ENCODE results near the gene FUNDC2.
"Not testable (repeated sequence)": the region's sequence is repeated elsewhere in the genome, so short reads cannot be mapped to it uniquely, and the experiment has no call there.

Gene FUNDC2

DNA sequence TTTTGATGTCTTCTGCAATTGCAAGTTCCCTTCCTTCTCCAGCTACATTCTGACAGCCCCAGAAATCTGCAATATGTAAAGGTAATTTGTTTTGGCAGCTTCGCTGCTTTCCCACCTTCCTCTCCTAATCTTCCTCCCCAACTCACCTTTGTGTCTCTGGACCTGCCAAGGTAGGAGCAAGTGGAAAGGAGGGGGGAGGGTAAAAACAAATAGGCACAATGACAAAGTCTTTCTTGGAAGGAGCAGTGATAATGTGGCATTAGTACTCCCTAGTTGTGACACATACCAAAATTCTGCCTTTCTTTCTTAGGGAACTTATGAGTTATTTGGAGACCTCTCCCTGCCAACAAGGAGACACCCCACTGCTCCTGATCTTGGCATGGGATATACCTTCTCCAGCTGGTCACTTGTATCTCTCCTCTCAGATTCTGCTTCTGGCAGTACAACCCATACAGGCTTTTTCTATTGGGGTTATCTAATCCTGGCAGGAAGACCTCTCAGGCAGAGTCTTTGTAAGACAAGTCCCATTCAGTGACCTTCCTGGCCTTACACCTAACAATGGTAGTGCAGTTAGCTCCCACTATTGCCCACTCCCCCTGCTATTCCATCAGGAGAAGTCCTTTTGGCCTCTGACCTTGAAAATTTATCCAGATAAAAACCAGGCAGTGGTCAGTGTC lies 28.3 kb upstream of the FUNDC2 start:
- Histone ChIP-seq H3K9ac (ENCODE audit: low read depth, low read length) (no peak overlapping the region), H3K4me1 (ENCODE audit: control insufficient read depth, insufficient read depth, low read length) (no peaks in the 10 kb centered on the region), H3K9me3 (ENCODE audit: control insufficient read depth, insufficient read depth, low read length) (peaks cover 43% of the 10 kb centered on the region), H3K36me3 (ENCODE audit: control insufficient read depth, insufficient read depth, low read length) (no peaks in the 10 kb centered on the region), H3K27ac (ENCODE audit: low read depth, low read length) (no peak overlapping the region), H3K27me3 (ENCODE audit: control insufficient read depth, insufficient read depth, low read length) (no peaks in the 10 kb centered on the region), H3K4me3 (ENCODE audit: low read depth, low read length) (no peak overlapping the region)

GRCh38 chrX:155000841-155001240 lies 25.8 kb upstream of the FUNDC2 start:
- Histone ChIP-seq H3K4me3 (ENCODE audit: low read depth, low read length) (no peak overlapping the region), H3K9ac (ENCODE audit: low read depth, low read length) (no peak overlapping the region), H3K9me3 (ENCODE audit: control insufficient read depth, insufficient read depth, low read length) (peaks cover 43% of the 10 kb centered on the region), H3K27ac (ENCODE audit: low read depth, low read length) (no peak overlapping the region), H3K4me1 (ENCODE audit: control insufficient read depth, insufficient read depth, low read length) (no peaks in the 10 kb centered on the region), H3K27me3 (ENCODE audit: control insufficient read depth, insufficient read depth, low read length) (no peaks in the 10 kb centered on the region), H3K36me3 (ENCODE audit: control insufficient read depth, insufficient read depth, low read length) (no peaks in the 10 kb centered on the region)

GRCh38 chrX:155001873-155002272 lies 24.8 kb upstream of the FUNDC2 start:
- Histone ChIP-seq H3K36me3 (ENCODE audit: control insufficient read depth, insufficient read depth, low read length) (no peaks in the 10 kb centered on the region), H3K9ac (ENCODE audit: low read depth, low read length) (no peak overlapping the region), H3K4me3 (ENCODE audit: low read depth, low read length) (no peak overlapping the region), H3K27ac (ENCODE audit: low read depth, low read length) (no peak overlapping the region), H3K4me1 (ENCODE audit: control insufficient read depth, insufficient read depth, low read length) (no peaks in the 10 kb centered on the region), H3K27me3 (ENCODE audit: control insufficient read depth, insufficient read depth, low read length) (no peaks in the 10 kb centered on the region), H3K9me3 (ENCODE audit: control insufficient read depth, insufficient read depth, low read length) (peaks cover 34% of the 10 kb centered on the region)

DNA sequence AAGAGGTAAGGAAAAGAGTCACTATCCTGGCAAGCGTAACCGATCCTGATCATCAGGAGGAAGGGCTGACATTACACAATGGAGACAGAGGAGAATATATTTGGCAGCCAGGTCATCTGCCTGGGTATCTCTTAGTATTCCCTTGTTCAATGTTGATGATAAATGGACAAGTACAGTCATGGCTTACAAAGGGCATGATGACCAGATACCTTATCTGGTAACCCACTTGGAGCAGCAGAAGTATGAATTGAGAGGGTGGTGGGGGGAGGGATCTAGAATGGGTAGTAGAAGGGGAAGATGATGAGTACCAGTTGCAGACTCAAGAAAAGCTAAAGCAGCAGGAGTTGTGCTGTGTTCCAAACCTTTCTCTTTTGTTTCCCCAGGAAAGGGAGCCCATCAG lies 21.5 kb upstream of the FUNDC2 start:
- Histone ChIP-seq H3K27ac (ENCODE audit: low read depth, low read length) (no peak overlapping the region), H3K4me1 (ENCODE audit: control insufficient read depth, insufficient read depth, low read length) (no peaks in the 10 kb centered on the region), H3K27me3 (ENCODE audit: control insufficient read depth, insufficient read depth, low read length) (no peaks in the 10 kb centered on the region), H3K9ac (ENCODE audit: low read depth, low read length) (no peak overlapping the region), H3K9me3 (ENCODE audit: control insufficient read depth, insufficient read depth, low read length) (peaks cover 35% of the 10 kb centered on the region), H3K36me3 (ENCODE audit: control insufficient read depth, insufficient read depth, low read length) (no peaks in the 10 kb centered on the region), H3K4me3 (ENCODE audit: low read depth, low read length) (no peak overlapping the region)

DNA sequence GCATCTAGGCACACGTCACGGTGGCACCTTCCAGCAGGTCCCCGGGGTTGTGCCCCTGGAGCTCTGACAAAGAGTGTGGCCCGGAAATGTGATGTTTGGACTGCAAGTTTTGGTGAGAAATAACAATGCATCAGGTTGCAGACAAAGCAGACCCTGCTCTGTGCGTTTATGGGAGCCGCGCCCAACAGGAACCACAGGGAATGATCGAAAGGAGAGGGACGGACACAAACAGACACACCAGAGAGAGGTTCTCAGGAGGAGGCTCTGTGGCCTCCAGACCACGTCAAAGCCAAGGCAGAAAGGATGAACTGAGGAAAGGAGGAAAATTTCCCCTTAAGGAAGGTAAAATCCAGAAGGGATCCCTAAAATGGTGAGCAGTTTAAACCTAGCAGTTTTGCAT lies 20.3 kb upstream of the FUNDC2 start:
- H3K9me3 ChIP-seq (ENCODE audit: control insufficient read depth, insufficient read depth, low read length): peaks cover 30% of the 10 kb centered on the region
- not testable (repeated sequence) for H3K9ac ChIP-seq (ENCODE audit: low read depth, low read length); H3K27ac ChIP-seq (ENCODE audit: low read depth, low read length); H3K4me1 ChIP-seq (ENCODE audit: control insufficient read depth, insufficient read depth, low read length); H3K4me3 ChIP-seq (ENCODE audit: low read depth, low read length); H3K27me3 ChIP-seq (ENCODE audit: control insufficient read depth, insufficient read depth, low read length); H3K36me3 ChIP-seq (ENCODE audit: control insufficient read depth, insufficient read depth, low read length)

DNA sequence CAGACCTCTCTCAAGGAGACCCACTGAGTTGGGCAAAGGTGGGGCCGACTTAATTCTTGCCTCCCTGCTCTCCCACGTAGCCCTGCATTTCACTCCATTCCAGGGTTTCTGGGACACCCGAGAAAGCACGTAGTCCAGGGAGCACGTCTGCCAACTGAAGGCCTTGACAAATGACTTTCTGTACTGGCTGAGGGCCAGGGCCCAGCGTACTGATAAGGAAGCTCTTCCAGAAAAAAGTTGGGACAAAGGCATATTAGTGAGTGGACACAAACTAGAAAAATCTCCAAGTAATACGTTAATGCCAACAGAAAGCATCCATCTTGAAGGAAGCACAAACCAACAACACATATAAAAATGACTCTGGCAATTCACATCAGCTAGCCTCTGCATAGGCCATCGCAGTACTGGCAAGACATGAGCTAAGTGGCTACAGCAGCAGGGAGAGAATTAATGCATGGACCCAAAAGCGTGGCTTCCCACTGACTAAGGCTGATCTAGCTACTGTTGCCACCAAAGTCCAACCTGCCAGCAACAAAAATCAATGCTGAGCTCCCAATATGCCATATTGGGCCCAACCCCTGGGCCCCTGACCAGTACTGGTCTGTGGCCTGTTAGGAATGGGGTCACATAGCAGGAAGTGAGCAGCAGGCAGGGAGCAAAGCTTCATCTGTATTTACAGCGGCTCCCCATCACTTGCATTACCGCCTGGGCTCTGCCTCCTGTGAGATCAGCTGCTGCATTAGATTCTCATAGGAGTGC lies 19.6 kb upstream of the FUNDC2 start:
- H3K4me1 ChIP-seq (ENCODE audit: control insufficient read depth, insufficient read depth, low read length); H3K27ac ChIP-seq (ENCODE audit: low read depth, low read length); H3K4me3 ChIP-seq (ENCODE audit: low read depth, low read length): not testable (repeated sequence)

DNA sequence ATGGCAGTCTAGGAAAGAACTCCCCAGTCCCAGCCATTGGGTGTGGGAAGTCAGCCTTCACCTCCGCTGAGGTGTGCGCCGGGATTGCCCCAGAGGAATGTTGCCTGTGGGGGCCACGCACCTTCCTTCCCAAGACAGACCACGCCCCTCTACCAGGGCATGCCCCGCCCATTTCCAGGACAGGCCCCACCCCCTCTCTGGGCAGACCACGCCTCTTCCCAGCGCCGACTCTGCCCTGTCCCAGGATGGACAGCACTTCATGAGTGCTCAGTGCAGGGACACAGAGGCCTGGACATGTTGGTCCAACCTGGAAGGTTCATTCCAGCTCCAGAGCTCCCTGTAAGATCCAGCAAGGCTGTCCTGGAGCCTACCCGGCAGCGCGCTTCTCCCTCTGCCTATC lies 18.1 kb upstream of the FUNDC2 start:
- H3K9me3 ChIP-seq (ENCODE audit: control insufficient read depth, insufficient read depth, low read length): peaks cover 24% of the 10 kb centered on the region

More for the DNA sequence above, 19.6 kb upstream of the FUNDC2 start:
- H3K9ac ChIP-seq (ENCODE audit: low read depth, low read length); H3K36me3 ChIP-seq (ENCODE audit: control insufficient read depth, insufficient read depth, low read length); H3K27me3 ChIP-seq (ENCODE audit: control insufficient read depth, insufficient read depth, low read length): not testable (repeated sequence)
- H3K9me3 ChIP-seq (ENCODE audit: control insufficient read depth, insufficient read depth, low read length): peaks cover 32% of the 10 kb centered on the region

GRCh38 chrX:155009994-155010472 lies 16.6 kb upstream of the FUNDC2 start:
- no peak overlapping the region for H3K9ac ChIP-seq (ENCODE audit: low read depth, low read length)
- H3K9me3 ChIP-seq (ENCODE audit: control insufficient read depth, insufficient read depth, low read length): peaks cover 22% of the 10 kb centered on the region
- no peaks in the 10 kb centered on the region for H3K4me1 ChIP-seq (ENCODE audit: control insufficient read depth, insufficient read depth, low read length)
- no peaks in the 10 kb centered on the region for H3K36me3 ChIP-seq (ENCODE audit: control insufficient read depth, insufficient read depth, low read length)
- H3K27ac ChIP-seq (ENCODE audit: low read depth, low read length): no peak overlapping the region
- no peak overlapping the region for H3K4me3 ChIP-seq (ENCODE audit: low read depth, low read length)
- H3K27me3 ChIP-seq (ENCODE audit: control insufficient read depth, insufficient read depth, low read length): no peaks in the 10 kb centered on the region

More for the DNA sequence above, 18.1 kb upstream of the FUNDC2 start:
- H3K36me3 ChIP-seq (ENCODE audit: control insufficient read depth, insufficient read depth, low read length); H3K4me1 ChIP-seq (ENCODE audit: control insufficient read depth, insufficient read depth, low read length); H3K27ac ChIP-seq (ENCODE audit: low read depth, low read length); H3K27me3 ChIP-seq (ENCODE audit: control insufficient read depth, insufficient read depth, low read length); H3K4me3 ChIP-seq (ENCODE audit: low read depth, low read length); H3K9ac ChIP-seq (ENCODE audit: low read depth, low read length): not testable (repeated sequence)

- no peaks in the 10 kb centered on the region for H3K36me3 ChIP-seq (ENCODE audit: control insufficient read depth, insufficient read depth, low read length)
- no peak overlapping the region for H3K27ac ChIP-seq (ENCODE audit: low read depth, low read length)
- H3K9ac ChIP-seq (ENCODE audit: low read depth, low read length): no peak overlapping the region
- no peaks in the 10 kb centered on the region for H3K27me3 ChIP-seq (ENCODE audit: control insufficient read depth, insufficient read depth, low read length)
- peaks cover 26% of the 10 kb centered on the region for H3K9me3 ChIP-seq (ENCODE audit: control insufficient read depth, insufficient read depth, low read length)
- no peak overlapping the region for H3K4me3 ChIP-seq (ENCODE audit: low read depth, low read length)
- H3K4me1 ChIP-seq (ENCODE audit: control insufficient read depth, insufficient read depth, low read length): no peaks in the 10 kb centered on the region
Measured at GRCh38 chrX:155020591-155020990, 6.1 kb upstream of the FUNDC2 start.

DNA sequence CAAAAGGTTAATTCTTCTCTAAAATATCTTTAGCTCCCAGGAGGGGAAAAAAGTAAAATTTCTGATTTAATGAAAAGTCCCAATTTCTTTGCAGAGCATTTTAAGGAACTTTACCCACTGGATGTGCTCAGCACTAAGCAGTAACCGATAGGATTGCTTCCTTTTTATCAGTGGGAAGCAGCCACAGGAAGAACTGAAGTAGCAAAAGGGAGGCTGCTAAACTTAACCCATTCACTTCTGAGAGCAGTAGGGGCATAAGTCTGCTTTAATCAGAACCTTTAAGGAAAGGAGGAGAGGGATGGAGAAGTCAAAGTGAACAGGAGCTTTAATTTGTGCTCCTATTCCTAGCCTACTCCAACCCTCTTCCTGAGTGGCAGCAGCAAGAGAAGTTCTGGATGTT lies 4.1 kb upstream of the FUNDC2 start, which contains the start of gene F8:
F8 (minus strand) TSS at position 139 of the 400 bp plus-strand sequence. CDS start 171 bp downstream, outside the sequence.
- no peak within 1 kb of the TSS for H3K27ac ChIP-seq (ENCODE audit: low read depth, low read length)
- no peaks in the 10 kb centered on the region for H3K36me3 ChIP-seq (ENCODE audit: control insufficient read depth, insufficient read depth, low read length)
- H3K4me3 ChIP-seq (ENCODE audit: low read depth, low read length): no peak within 1 kb of the TSS
- 0 out of 2 replicates have a peak, but pooled peaks cover under 1% of the 10 kb centered on the region for H3K4me1 ChIP-seq (ENCODE audit: control insufficient read depth, insufficient read depth, low read length)
- H3K9ac ChIP-seq (ENCODE audit: low read depth, low read length): no peak within 1 kb of the TSS
- H3K27me3 ChIP-seq (ENCODE audit: control insufficient read depth, insufficient read depth, low read length): no peaks in the 10 kb centered on the region
- H3K9me3 ChIP-seq (ENCODE audit: control insufficient read depth, insufficient read depth, low read length): peaks cover 19% of the 10 kb centered on the region; the same call in 1 of the 2 replicates
